HG02981 (cell line): ENCODE data around the gene OR10A6.

Experiments
- ATAC-seq: cut with Tn5 transposase; IDR thresholded peaks from one replicate; pipeline ENCODE4 v1.9.1; 2021; ENCODE audit warnings: mild to moderate bottlenecking, moderate library complexity; ENCODE audit not compliant: unreplicated experiment

The OR10A6 gene

GRCh38 chr11:7882860-7883259 lies 48.2 kb downstream of the OR10A6 start:
- no peak for ATAC-seq
